Smooth muscle cell (in vitro differentiated cells): ENCODE results near the gene AIG1. TPM values are rescaled to one million over a fixed set of nuclear protein-coding genes. Genes with fewer than 3 reads are reported as not detected.

ENCODE experiments used
- DNase-seq: peaks from one replicate; lab custom pipeline; 2025; ENCODE audit not compliant: unreplicated experiment; lab: John Stamatoyannopoulos, UW
- H2AFZ ChIP-seq: fragments of 200-600 bp; sonication (generic); 2 replicates; pipeline ENCODE4 v1.6.0; 2016; ENCODE audit warnings: antibody characterized with exemption, low read depth, mild to moderate bottlenecking
- H3F3A ChIP-seq: fragments of 200-600 bp; sonication (generic); 2 replicates; pipeline ENCODE4 v1.6.0; 2017; ENCODE audit warnings: antibody characterized with exemption, low read depth
- H3K27ac ChIP-seq: fragments of 200-600 bp; sonication (generic); 2 replicates; pipeline ENCODE4 v1.5.1; 2016; ENCODE audit warnings: low read depth, mild to moderate bottlenecking
- H3K27me3 ChIP-seq: fragments of 200-600 bp; sonication (generic); 2 replicates; pipeline ENCODE4 v1.6.1; 2016; ENCODE audit warnings: low read depth, mild to moderate bottlenecking
- H3K36me3 ChIP-seq: fragments of 200-600 bp; sonication (generic); 2 replicates; pipeline ENCODE4 v1.5.1; 2016; ENCODE audit warnings: low read depth
- H3K4me1 ChIP-seq: fragments of 200-600 bp; sonication (generic); 2 replicates; pipeline ENCODE4 v1.5.1; 2016; ENCODE audit warnings: low read depth
- H3K4me2 ChIP-seq: fragments of 200-600 bp; sonication (generic); 2 replicates; pipeline ENCODE4 v1.6.0; 2016; ENCODE audit warnings: mild to moderate bottlenecking
- H3K4me3 ChIP-seq: fragments of 200-600 bp; sonication (generic); 2 replicates; pipeline ENCODE4 v1.5.1; 2016; ENCODE audit warnings: mild to moderate bottlenecking
- H3K79me2 ChIP-seq: fragments of 200-600 bp; sonication (generic); 2 replicates; pipeline ENCODE4 v1.6.0; 2016; ENCODE audit warnings: low read depth, mild to moderate bottlenecking
- H3K9ac ChIP-seq: fragments of 200-600 bp; sonication (generic); 2 replicates; pipeline ENCODE4 v1.6.0; 2016; ENCODE audit warnings: low read depth
- H3K9me3 ChIP-seq: fragments of 200-600 bp; sonication (generic); replicated peaks from 2 replicates; pipeline ENCODE4 v1.5.1; 2016; ENCODE audit warnings: low read depth
- H4K20me1 ChIP-seq: fragments of 200-600 bp; sonication (generic); 2 replicates; pipeline ENCODE4 v1.6.0; 2016; ENCODE audit warnings: low read depth
- CTCF ChIP-seq: fragments of 200-600 bp; sonication (generic); IDR thresholded peaks from 2 replicates; pipeline ENCODE4 v1.5.1; 2017; ENCODE audit warnings: borderline replicate concordance, mild to moderate bottlenecking, antibody characterized with exemption; ENCODE audit not compliant: insufficient read depth, poor library complexity, severe bottlenecking
- WGBS: methylation state at CpG from one replicate; pipeline ENCODE4 v1.1.7; 2016; ENCODE audit warnings: low lambda C conversion rate; 5-methylcytosine and 5-hydroxymethylcytosine counted together
- polyA plus RNA-seq: library from polyadenylated mRNA; unstranded; fragments of >200 nt; fragmentation: Nextera tagmentation; extraction: Ambion mirVana; gene quantifications from 2 replicates; pipeline ENCODE4 v1.2.1, GENCODE V29; 2016
- total RNA-seq: library from RNA; depleted of rRNA; stranded (reverse); fragments of >200 nt; gene quantifications from 2 replicates; pipeline ENCODE4 v1.2.3, GENCODE V29; 2014

AIG1 gene
- total and polyA plus RNA-seq, 2 experiments from 2014 or later, result 9.1 to 25.9 TPM

- WGBS, result 94% methylated on average over 2 of the region's 2 CpGs
- no peak for TF ChIP-seq CTCF
- Histone ChIP-seq H3K27me3 (peaks cover 8% of the 10 kb centered on the region), H3K36me3 (no peaks in the 10 kb centered on the region), H3K4me3 (no peak overlapping the region), H3K4me2 (no peak overlapping the region), H3K27ac (no peak overlapping the region), H3K9ac (no peak overlapping the region), H3K9me3 (no peaks in the 10 kb centered on the region), H3F3A (no peaks in the 10 kb centered on the region), H4K20me1 (no peaks in the 10 kb centered on the region), H3K79me2 (no peaks in the 10 kb centered on the region), H3K4me1 (no peaks in the 10 kb centered on the region), H2AFZ (no peak overlapping the region)
- DNase-seq, result no peak
These were observed 162.1 kb downstream of the AIG1 start for GRCh38 chr6:143222801-143223231.

- Histone ChIP-seq H2AFZ (no peak overlapping the region), H3K9me3 (no peaks in the 10 kb centered on the region), H3K27ac (no peak overlapping the region), H3K4me3 (no peak overlapping the region), H3K4me1 (no peaks in the 10 kb centered on the region), H3K9ac (no peak overlapping the region), H3K27me3 (no peaks in the 10 kb centered on the region), H3K79me2 (no peaks in the 10 kb centered on the region), H4K20me1 (no peaks in the 10 kb centered on the region), H3K36me3 (no peaks in the 10 kb centered on the region), H3K4me2 (no peak overlapping the region), H3F3A (no peaks in the 10 kb centered on the region)
- WGBS, result 80% methylated on average over 8 of the region's 8 CpGs
- TF ChIP-seq CTCF, result no peak
- DNase-seq, result no peak
These were observed 163.2 kb downstream of the AIG1 start for GRCh38 chr6:143223895-143224294.

DNA sequence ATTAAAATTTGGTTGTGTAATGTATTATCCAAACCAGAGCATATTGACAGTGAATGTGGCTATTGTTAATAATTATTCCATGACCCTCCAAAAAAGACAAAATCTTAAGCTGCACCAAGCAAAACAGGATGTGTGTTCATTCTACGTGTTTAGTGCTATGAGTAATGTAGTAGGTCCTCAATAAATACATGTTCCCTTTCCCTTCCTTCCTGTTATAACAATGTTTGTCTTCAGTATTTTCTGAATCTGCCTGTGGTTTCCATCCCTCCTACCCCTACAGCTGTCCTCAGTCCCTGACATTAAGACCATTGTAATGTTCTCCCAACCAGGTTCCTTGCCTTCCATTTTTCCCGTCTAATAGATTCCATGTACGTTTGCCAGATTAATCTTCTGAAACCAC, 163.8 kb downstream of the AIG1 start:
- no peaks in the 10 kb centered on the region for H4K20me1 ChIP-seq
- 85% methylated on average over 3 of the region's 3 CpGs for WGBS
- H3K9me3 ChIP-seq, result no peaks in the 10 kb centered on the region
- H3F3A ChIP-seq, result no peaks in the 10 kb centered on the region
- no peaks in the 10 kb centered on the region for H3K27me3 ChIP-seq
- H3K4me3 ChIP-seq, result no peak overlapping the region
- DNase-seq, result no peak
- no peak overlapping the region for H3K4me2 ChIP-seq
- H2AFZ ChIP-seq, result no peak overlapping the region
- TF ChIP-seq CTCF, result no peak
- no peaks in the 10 kb centered on the region for H3K36me3 ChIP-seq
- H3K79me2 ChIP-seq, result no peaks in the 10 kb centered on the region
- H3K4me1 ChIP-seq, result no peaks in the 10 kb centered on the region
- H3K27ac ChIP-seq, result no peak overlapping the region
- H3K9ac ChIP-seq, result no peak overlapping the region

DNA sequence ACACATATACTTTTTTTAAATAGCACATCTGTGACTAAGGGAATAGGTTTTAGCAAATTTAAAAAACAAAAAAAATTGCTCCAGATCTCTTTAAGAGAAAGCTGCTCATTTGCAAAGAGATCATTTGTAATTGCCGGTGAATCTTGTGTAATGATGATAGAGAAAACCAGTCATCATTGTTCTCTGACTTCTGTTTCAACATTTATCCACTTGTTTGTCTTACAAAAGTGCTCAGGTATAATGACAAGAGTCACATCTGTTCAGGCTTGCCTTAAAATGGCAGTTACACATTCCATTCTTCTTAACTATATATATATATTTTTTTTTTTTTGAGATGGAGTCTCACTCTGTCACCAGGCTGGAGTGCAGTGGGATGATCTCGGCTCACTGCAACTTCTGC, 165.2 kb downstream of the AIG1 start:
- Histone ChIP-seq H3K9ac (no peak overlapping the region), H3K27ac (peak overlapping the region; percentile 62), H3K27me3 (no peaks in the 10 kb centered on the region), H2AFZ (no peak overlapping the region), H3K79me2 (no peaks in the 10 kb centered on the region), H3K36me3 (no peaks in the 10 kb centered on the region), H4K20me1 (no peaks in the 10 kb centered on the region), H3K4me3 (no peak overlapping the region), H3K4me1 (no peaks in the 10 kb centered on the region), H3K9me3 (no peaks in the 10 kb centered on the region), H3K4me2 (no peak overlapping the region), H3F3A (no peaks in the 10 kb centered on the region)
- 81% methylated on average over 2 of the region's 2 CpGs for WGBS
- no peak for TF ChIP-seq CTCF
- no peak for DNase-seq
